Mucosa of descending colon (tissue), 3 donors: ENCODE results near the gene FMO2. TPM values are rescaled to one million over a fixed set of nuclear protein-coding genes. Genes with fewer than 3 reads are reported as not detected.

ENCODE experiments used
- ATAC-seq: fragments of 200-7000 bp; cut with Tn5 transposase; one replicate; pipeline ENCODE4 v1.9.1; 2020; ENCODE audit warnings: mild to moderate bottlenecking, moderate library complexity
- DNase-seq, 3 donors: peaks; one replicate each; pipeline ENCODE4 v3.0.0-alpha.2; 2020
- H3K36me3 ChIP-seq: fragments of 200-600 bp; one replicate; pipeline ENCODE4 v1.8.0; 2021; ENCODE audit warnings: low read depth, mild to moderate bottlenecking
- H3K4me1 ChIP-seq: fragments of 200-600 bp; one replicate; pipeline ENCODE4 v1.8.0; 2021; ENCODE audit warnings: low read depth, mild to moderate bottlenecking
- H3K4me3 ChIP-seq: fragments of 200-600 bp; one replicate; pipeline ENCODE4 v1.8.0; 2021; ENCODE audit warnings: mild to moderate bottlenecking
- H3K9me3 ChIP-seq: fragments of 200-600 bp; one replicate; pipeline ENCODE4 v1.8.0; 2021; ENCODE audit warnings: mild to moderate bottlenecking
- CTCF ChIP-seq: fragments of 200-600 bp; IDR thresholded peaks from one replicate; pipeline ENCODE4 v1.8.0; 2022; ENCODE audit warnings: antibody characterized with exemption, mild to moderate bottlenecking
- intact Hi-C, 2 donors: fragments of 100-400 bp; cut with DNase I in 1 of 2; cut with micrococcal nuclease in 1 of 2; formaldehyde crosslinking; loops; one replicate each; pipeline versions ENCODE4 v1.11.0 to v1.11.1; 2022; cut with DNase I, micrococcal nuclease
- total RNA-seq, 3 donors: library from RNA; stranded (reverse); fragmentation: NEBNext Ultra II Directional in 2 of 3; extraction: Animal tissue kit (Norgen Biotek cat#: 25700) in 2 of 3; gene quantifications; one replicate each; pipeline versions ENCODE4 v1.2.1 to v1.2.4, GENCODE V29; 2021 to 2023
- donor health status: DM: no; HTN: no; CAD: no; lungs with moderate emphysema.
- donor health status: DM: no; HTN: no; CAD: no.
- donor health status: DM: no; HTN: yes; CAD: no.

The FMO2 gene
- total RNA-seq, 3 donors from 2014 or later = 0.55 to 6.1 (median 1.2) TPM

DNA sequence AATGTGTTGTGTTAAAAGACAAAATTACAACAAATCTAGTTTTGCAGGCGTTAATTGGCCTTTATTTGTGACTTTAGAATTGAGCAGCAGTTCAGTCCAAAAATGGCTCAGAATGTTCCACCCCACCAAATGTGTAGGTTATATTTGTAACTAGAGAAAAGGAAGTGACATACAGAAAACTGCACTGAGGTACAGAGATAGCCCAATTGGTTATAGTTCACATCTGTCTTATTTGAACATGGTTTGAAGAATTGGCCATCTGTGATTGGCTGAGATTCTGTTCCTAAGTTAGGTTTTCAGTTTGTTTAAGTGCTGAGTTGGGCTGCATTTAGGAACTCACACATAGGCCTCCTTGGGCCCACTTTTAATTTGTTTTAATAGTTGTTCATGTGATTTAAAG lies 12.0 kb upstream of the FMO2 start:
- intact Hi-C loops = no loop called here
- H3K4me1 ChIP-seq = no peaks in the 10 kb centered on the region
- H3K36me3 ChIP-seq = no peaks in the 10 kb centered on the region
- no peaks in the 10 kb centered on the region for H3K9me3 ChIP-seq
- no peak overlapping the region for H3K4me3 ChIP-seq
- DNase-seq (no peak), ATAC-seq (no peak)
- no peak for TF ChIP-seq CTCF

- H3K9me3 ChIP-seq = no peaks in the 10 kb centered on the region
- DNase-seq (no peak), ATAC-seq (no peak)
- no peaks in the 10 kb centered on the region for H3K36me3 ChIP-seq
- no peak for TF ChIP-seq CTCF
- intact Hi-C loops = no loop called here
- no peak overlapping the region for H3K4me3 ChIP-seq
- H3K4me1 ChIP-seq = no peaks in the 10 kb centered on the region
Measured at GRCh38 chr1:171174560-171175294, 10.4 kb upstream of the FMO2 start.

- intact Hi-C loops = no loop called here
Measured at GRCh38 chr1:171177261-171177660, 7.8 kb upstream of the FMO2 start.

GRCh38 chr1:171179318-171180227 lies 5.5 kb upstream of the FMO2 start:
- ATAC-seq (no peak), DNase-seq (no peak)
- intact Hi-C loops = no loop called here
- H3K36me3 ChIP-seq = no peaks in the 10 kb centered on the region
- H3K9me3 ChIP-seq = no peaks in the 10 kb centered on the region
- TF ChIP-seq CTCF = no peak
- no peak overlapping the region for H3K4me3 ChIP-seq
- H3K4me1 ChIP-seq = no peaks in the 10 kb centered on the region

More at GRCh38 chr1:171177261-171177660, 7.8 kb upstream of the FMO2 start:
- no peak for TF ChIP-seq CTCF
- Histone ChIP-seq H3K4me1 (no peaks in the 10 kb centered on the region), H3K36me3 (no peaks in the 10 kb centered on the region), H3K4me3 (no peak overlapping the region), H3K9me3 (no peaks in the 10 kb centered on the region)
- ATAC-seq (no peak), DNase-seq (no peak)

DNA sequence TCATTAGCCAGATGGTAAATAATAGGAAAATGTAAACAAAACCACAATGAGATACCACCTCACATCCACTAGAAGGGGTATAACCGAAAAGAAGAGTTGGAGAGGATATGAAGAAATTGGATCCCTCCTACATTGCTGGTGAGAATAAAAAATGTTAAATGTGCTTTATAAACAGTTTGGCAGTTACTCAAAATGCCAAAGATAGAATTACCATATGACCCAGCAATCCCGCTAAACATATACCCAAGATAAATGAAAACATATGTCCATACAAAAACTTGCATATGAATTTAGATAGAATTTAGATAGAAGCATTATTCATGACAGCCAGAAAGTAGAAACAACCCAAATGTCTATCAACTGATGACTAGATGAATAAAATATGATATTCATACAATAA lies 4.4 kb upstream of the FMO2 start:
- ATAC-seq = no peak
- Histone ChIP-seq H3K4me3 (no peak overlapping the region), H3K36me3 (no peaks in the 10 kb centered on the region), H3K9me3 (no peaks in the 10 kb centered on the region), H3K4me1 (no peaks in the 10 kb centered on the region)
- intact Hi-C loops = no loop called here
- no peak for TF ChIP-seq CTCF
- DNase-seq = no peak
